Choroid plexus epithelial cell (primary cell): ENCODE measurements around the gene IFFO2.

ENCODE experiments used
- DNase-seq: peaks from one replicate; pipeline ENCODE4 v3.0.0-alpha.2; 2010; ENCODE audit warnings: low read depth
- H3K4me3 ChIP-seq: 2 replicates; pipeline ENCODE4 v1.5.1; 2011; ENCODE audit warnings: low read depth, mild to moderate bottlenecking, control low read depth, low read length, moderate library complexity
- CTCF ChIP-seq: conservative IDR thresholded peaks from 2 replicates; pipeline ENCODE4 v1.5.1; 2011; ENCODE audit warnings: low read depth, mild to moderate bottlenecking, control low read depth, inconsistent platforms, low read length, moderate library complexity

Gene IFFO2

GRCh38 chr1:18884727-18885126 lies 71.7 kb downstream of the IFFO2 start:
- TF ChIP-seq CTCF: no peak

GRCh38 chr1:18884419-18884717 lies 72.1 kb downstream of the IFFO2 start:
- no peak for DNase-seq
- no peak overlapping the region for H3K4me3 ChIP-seq
- no peak for TF ChIP-seq CTCF

More at GRCh38 chr1:18884727-18885126, 71.7 kb downstream of the IFFO2 start:
- no peak for DNase-seq
- H3K4me3 ChIP-seq: no peak overlapping the region

GRCh38 chr1:18883636-18884418 lies 72.6 kb downstream of the IFFO2 start:
- peak; percentile 81 for DNase-seq
- H3K4me3 ChIP-seq: no peak overlapping the region
- TF ChIP-seq CTCF: peak; percentile 94

- no peak for DNase-seq
- TF ChIP-seq CTCF: no peak
- H3K4me3 ChIP-seq: no peak overlapping the region
Observed at GRCh38 chr1:18883079-18883478, 73.4 kb downstream of the IFFO2 start.

- TF ChIP-seq CTCF: no peak
- DNase-seq: no peak
- no peak overlapping the region for H3K4me3 ChIP-seq
Observed at GRCh38 chr1:18882486-18882885, 74.0 kb downstream of the IFFO2 start.

GRCh38 chr1:18881642-18882431 lies 74.6 kb downstream of the IFFO2 start:
- H3K4me3 ChIP-seq: no peak overlapping the region
- DNase-seq: no peak
- no peak for TF ChIP-seq CTCF
